Measurements from ENCODE around the gene OR6C75. TPM values are rescaled to one million over a fixed set of nuclear protein-coding genes. Genes with fewer than 3 reads are reported as not detected.
"Not testable (repeated sequence)": the region's sequence is repeated elsewhere in the genome, so short reads cannot be mapped to it uniquely, and the experiment has no call there.

OR6C75 gene
- total and polyA plus RNA-seq, 7 donors, result not detected

DNA sequence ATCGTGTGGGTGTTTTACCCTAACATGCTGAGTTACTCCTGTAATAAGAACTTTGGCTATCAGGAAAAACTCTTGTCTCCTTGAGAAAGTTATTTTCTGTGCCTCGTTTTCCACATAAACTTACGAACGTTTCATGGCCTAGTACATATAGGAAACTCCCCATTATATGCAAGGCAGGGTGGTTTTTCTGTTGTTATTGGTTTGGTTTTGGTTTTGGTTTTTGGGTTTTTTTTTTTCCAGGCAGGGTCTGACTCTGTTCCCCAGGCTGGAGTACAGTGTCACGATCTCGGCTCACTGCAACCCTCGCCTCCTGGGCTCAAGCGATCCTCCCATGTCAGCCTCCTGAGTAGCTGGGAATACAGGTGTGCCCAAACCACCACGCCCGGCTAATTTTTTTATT is 26.8 kb upstream of the OR6C75 start:
- TF ChIP-seq POLR2A (IDR thresholded peaks at IDR 0.05), result no peak
- TF ChIP-seq, protein P1, sequence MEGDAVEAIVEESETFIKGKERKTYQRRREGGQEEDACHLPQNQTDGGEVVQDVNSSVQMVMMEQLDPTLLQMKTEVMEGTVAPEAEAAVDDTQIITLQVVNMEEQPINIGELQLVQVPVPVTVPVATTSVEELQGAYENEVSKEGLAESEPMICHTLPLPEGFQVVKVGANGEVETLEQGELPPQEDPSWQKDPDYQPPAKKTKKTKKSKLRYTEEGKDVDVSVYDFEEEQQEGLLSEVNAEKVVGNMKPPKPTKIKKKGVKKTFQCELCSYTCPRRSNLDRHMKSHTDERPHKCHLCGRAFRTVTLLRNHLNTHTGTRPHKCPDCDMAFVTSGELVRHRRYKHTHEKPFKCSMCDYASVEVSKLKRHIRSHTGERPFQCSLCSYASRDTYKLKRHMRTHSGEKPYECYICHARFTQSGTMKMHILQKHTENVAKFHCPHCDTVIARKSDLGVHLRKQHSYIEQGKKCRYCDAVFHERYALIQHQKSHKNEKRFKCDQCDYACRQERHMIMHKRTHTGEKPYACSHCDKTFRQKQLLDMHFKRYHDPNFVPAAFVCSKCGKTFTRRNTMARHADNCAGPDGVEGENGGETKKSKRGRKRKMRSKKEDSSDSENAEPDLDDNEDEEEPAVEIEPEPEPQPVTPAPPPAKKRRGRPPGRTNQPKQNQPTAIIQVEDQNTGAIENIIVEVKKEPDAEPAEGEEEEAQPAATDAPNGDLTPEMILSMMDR (IDR thresholded peaks at IDR 0.05), result no peak
- no peak for TF ChIP-seq EP300 (IDR thresholded peaks at IDR 0.05)
- TF ChIP-seq POLR2AphosphoS5 (IDR thresholded peaks at IDR 0.05), result no peak
- intact Hi-C loops (cut with DNase I), result no loop called here

DNA sequence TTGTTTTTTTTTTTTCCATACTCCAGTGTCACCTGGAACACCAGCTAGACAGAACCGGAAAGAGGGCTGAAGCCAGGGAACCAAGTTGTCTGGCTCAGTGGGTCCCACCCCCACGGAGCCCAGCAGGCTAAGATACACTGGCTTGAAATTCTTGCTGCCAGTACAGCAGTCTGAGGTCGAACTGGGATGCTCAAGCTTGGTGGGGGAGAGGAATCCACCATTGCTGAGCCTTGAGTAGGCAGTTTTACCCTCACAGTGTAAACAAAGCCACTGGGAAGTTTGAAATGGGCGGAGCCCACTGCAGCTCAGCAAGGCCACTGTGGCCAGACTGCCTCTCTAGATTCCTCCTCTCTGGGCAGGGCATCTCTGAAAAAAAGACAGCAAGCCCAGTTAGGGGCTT is 7.4 kb upstream of the OR6C75 start:
- H3K9me3 ChIP-seq; DNase-seq; H3K27ac ChIP-seq; H3K4me3 ChIP-seq; H3K4me1 ChIP-seq; intact Hi-C loops (cut with DNase I); H3K27me3 ChIP-seq; H3K36me3 ChIP-seq: not testable (repeated sequence)
- WGBS, 2 donors, result 52 to 64% methylated on average over 4 of the region's 4 CpGs

More for the DNA sequence above, 26.8 kb upstream of the OR6C75 start:
- Histone ChIP-seq H3K4me3 (no peak overlapping the region), H3K27ac (no peak overlapping the region), H3K36me3 (no peaks in the 10 kb centered on the region), H3K9me3 (no peaks in the 10 kb centered on the region), H3K27me3 (no peaks in the 10 kb centered on the region), H3K4me1 (no peaks in the 10 kb centered on the region)
- WGBS, 2 donors, result 88 to 90% methylated on average over 10 of the region's 10 CpGs
- DNase-seq, result no peak

DNA sequence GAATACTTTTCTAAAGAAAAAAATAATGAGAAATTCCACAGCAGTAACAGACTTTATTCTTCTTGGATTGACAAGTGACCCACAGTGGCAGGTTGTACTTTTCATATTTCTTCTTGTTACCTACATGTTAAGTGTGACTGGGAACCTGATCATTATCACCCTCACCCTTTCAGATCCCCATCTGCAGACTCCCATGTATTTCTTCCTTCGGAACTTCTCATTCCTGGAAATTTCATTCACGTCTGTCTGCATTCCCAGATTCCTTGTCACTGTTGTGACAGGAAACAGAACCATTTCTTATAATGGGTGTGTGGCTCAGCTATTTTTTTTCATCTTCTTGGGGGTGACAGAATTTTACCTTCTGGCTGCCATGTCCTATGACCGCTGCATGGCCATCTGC is 2.3 kb downstream of the OR6C75 start:
- 76 to 77% methylated on average over 3 of the region's 3 CpGs for WGBS, 2 donors

DNA sequence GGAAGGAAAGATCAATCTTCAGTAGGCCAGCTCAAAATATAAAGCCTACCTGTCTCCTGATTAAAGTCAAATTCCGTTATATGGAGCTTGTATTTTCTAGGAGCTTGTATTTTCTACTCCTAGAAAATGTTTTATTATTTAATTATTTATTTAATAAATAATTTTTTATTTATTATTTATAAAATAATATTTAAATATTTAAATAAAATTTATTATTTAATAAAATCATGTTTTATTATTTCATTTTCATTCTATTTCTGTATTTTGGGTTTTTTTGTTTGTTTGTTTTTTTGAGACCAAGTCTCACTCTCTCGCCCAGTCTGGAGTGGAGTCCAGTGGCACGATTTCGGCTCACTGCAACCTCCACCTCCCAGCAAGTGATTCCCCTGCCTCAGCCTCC is 9.7 kb downstream of the OR6C75 start:
- no peak for TF ChIP-seq POLR2A (IDR thresholded peaks at IDR 0.05)
- intact Hi-C loops (cut with DNase I), result no loop called here
- Histone ChIP-seq H3K27ac (no peak overlapping the region), H3K4me1 (no peaks in the 10 kb centered on the region), H3K36me3 (no peaks in the 10 kb centered on the region), H3K27me3 (no peaks in the 10 kb centered on the region), H3K4me3 (no peak overlapping the region), H3K9me3 (no peaks in the 10 kb centered on the region)
- 73 to 83% methylated on average over 4 of the region's 4 CpGs for WGBS, 2 donors
- no peak for DNase-seq

More for the DNA sequence above, 2.3 kb downstream of the OR6C75 start:
- no peaks in the 10 kb centered on the region for H3K27me3 ChIP-seq
- H3K4me3 ChIP-seq, result no peak overlapping the region
- no peaks in the 10 kb centered on the region for H3K4me1 ChIP-seq
- H3K9me3 ChIP-seq, result no peaks in the 10 kb centered on the region
- DNase-seq, result no peak
- intact Hi-C loops (cut with DNase I), result no loop called here
- TF ChIP-seq, protein P1 (IDR thresholded peaks at IDR 0.05), result no peak
- TF ChIP-seq POLR2A (IDR thresholded peaks at IDR 0.05) (no peak), EP300 (IDR thresholded peaks at IDR 0.05) (no peak), POLR2AphosphoS5 (IDR thresholded peaks at IDR 0.05) (no peak)
- no peaks in the 10 kb centered on the region for H3K36me3 ChIP-seq
- no peak overlapping the region for H3K27ac ChIP-seq

DNA sequence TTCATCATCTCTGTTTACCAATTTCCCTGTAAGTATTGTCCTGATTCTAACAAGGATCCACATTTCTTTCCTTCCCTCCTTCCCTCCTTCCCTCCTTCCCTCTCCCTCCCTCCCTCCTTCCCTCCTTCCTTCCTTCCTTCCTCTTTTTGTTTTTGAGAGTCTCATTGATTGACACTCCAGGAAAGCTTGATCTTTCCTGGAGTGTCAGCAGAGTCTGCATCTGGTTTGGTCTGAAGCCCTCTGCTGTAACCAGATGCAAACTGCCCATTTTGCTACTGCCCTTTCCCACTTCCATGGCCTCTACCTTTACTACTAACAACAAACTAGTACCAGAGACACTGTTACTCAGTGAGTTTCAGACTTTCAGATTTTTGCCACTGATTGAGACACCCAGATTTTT is 23.1 kb downstream of the OR6C75 start:
- Histone ChIP-seq H3K4me3 (no peak overlapping the region), H3K9me3 (no peaks in the 10 kb centered on the region), H3K4me1 (no peaks in the 10 kb centered on the region), H3K27ac (no peak overlapping the region), H3K36me3 (no peaks in the 10 kb centered on the region), H3K27me3 (no peaks in the 10 kb centered on the region)
- intact Hi-C loops (cut with DNase I), result no loop called here
- TF ChIP-seq, protein P1 (IDR thresholded peaks at IDR 0.05), result no peak
- no peak for TF ChIP-seq POLR2AphosphoS5 (IDR thresholded peaks at IDR 0.05)
- no peak for TF ChIP-seq POLR2A (IDR thresholded peaks at IDR 0.05)
- no peak for TF ChIP-seq EP300 (IDR thresholded peaks at IDR 0.05)
- no peak for DNase-seq

DNA sequence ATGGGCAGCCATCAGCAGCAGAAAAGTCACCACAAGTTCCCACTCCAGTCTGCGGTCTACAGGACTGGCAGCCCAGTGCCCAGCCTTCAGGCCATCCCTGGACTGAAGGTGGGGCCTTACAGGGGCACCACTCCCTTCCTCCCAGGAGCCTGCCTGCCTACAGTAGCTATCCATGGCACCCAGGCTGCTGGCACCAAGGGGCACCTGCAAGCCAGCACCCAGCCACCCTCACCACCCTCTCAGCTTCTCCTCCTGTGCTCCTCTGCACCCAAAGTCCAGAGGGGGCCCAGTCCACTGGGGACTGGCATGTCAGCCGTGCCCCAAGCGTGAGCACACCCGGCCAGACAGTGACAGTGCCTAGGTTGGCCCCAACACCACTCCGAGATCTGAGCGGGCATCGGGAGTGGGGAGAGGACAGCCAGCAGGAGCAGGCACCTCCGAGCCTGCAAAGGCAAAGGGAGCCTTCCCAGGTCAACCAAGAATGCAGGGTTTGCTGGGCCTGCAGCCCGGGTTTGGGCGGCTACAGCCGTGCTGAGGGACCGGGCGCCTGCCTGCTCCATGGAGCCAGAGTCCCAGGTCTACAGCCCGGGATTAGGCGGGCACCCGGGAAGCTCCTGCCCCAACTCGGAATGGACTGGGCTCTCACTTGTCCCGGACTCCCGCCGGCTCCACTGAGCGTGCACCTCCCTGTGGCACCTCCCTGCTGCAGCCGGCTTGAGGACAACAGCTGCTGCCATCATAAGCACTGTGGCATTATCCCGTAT is 29.4 kb downstream of the OR6C75 start:
- TF ChIP-seq POLR2AphosphoS5 (IDR thresholded peaks at IDR 0.05), result no peak
- no peak for TF ChIP-seq EP300 (IDR thresholded peaks at IDR 0.05)
- TF ChIP-seq, protein P1 (IDR thresholded peaks at IDR 0.05), result no peak
- no peak for TF ChIP-seq POLR2A (IDR thresholded peaks at IDR 0.05)
- no peaks in the 10 kb centered on the region for H3K36me3 ChIP-seq
- no peak for DNase-seq
- H3K27me3 ChIP-seq, result no peaks in the 10 kb centered on the region
- 91 to 93% methylated on average over 23 of the region's 23 CpGs for WGBS, 2 donors
- no peak overlapping the region for H3K27ac ChIP-seq
- no peaks in the 10 kb centered on the region for H3K4me1 ChIP-seq
- intact Hi-C loops (cut with DNase I), result no loop called here
- no peak overlapping the region for H3K4me3 ChIP-seq
- H3K9me3 ChIP-seq, result no peaks in the 10 kb centered on the region
